Esophagus muscularis mucosa (tissue), 4 donors: ENCODE measurements around the gene HOXA9. TPM values are rescaled to one million over a fixed set of nuclear protein-coding genes. Genes with fewer than 3 reads are reported as not detected.

Experiments used
- DNase-seq: peaks from one replicate; pipeline ENCODE4 v3.0.0-alpha.2; 2017; ENCODE audit errors: extremely low spot score
- H3K27ac ChIP-seq, 4 donors: fragments of 200-600 bp; sonication (generic); replicated peaks in 1 of 4; 1 replicate in 3 of 4; 2 replicates in 1 of 4; pipeline ENCODE4 v1.5.1; 2016 to 2019; ENCODE audit warnings: mild to moderate bottlenecking in 1 of 4
- H3K27me3 ChIP-seq, 4 donors: fragments of 200-600 bp; sonication (generic); one replicate each; pipeline versions ENCODE4 v1.5.1 to v1.6.0; 2016 to 2019
- H3K36me3 ChIP-seq, 4 donors: fragments of 200-600 bp; sonication (generic); one replicate each; pipeline ENCODE4 v1.5.1; 2016 to 2019
- H3K4me1 ChIP-seq, 4 donors: fragments of 200-600 bp; sonication (generic); one replicate each; pipeline ENCODE4 v1.5.1; 2016 to 2019
- H3K4me3 ChIP-seq, 4 donors: fragments of 200-600 bp; sonication (generic); 1 replicate in 2 of 4; 2 replicates in 2 of 4; pipeline ENCODE4 v1.5.1; 2016 to 2019; ENCODE audit warnings: mild to moderate bottlenecking in 4 of 4, moderate library complexity in 1 of 4
- H3K9me3 ChIP-seq, 4 donors: fragments of 200-600 bp; sonication (generic); 1 replicate in 3 of 4; 2 replicates in 1 of 4; pipeline ENCODE4 v1.5.1; 2016 to 2019
- EP300 ChIP-seq: sonication (generic); formaldehyde crosslinking; IDR thresholded peaks from one replicate; pipeline ENCODE4 v1.6.1; 2017; ENCODE audit warnings: antibody characterized with exemption
- POLR2A ChIP-seq: fragments of 450-650 bp; IDR thresholded peaks from one replicate; pipeline ENCODE4 v1.6.1; 2017; ENCODE audit warnings: antibody characterized with exemption, moderate library complexity, mild to moderate bottlenecking, low read depth
- POLR2AphosphoS5 ChIP-seq, 2 donors: sonication (generic); formaldehyde crosslinking; IDR thresholded peaks; one replicate each; pipeline ENCODE4 v1.6.1; 2017; ENCODE audit warnings: antibody characterized with exemption in 2 of 2
- WGBS: methylation state at CpG from one replicate; pipeline ENCODE4 v1.1.5; 2018; 5-methylcytosine and 5-hydroxymethylcytosine counted together
- intact Hi-C: fragments of 100-400 bp; cut with DNase I; formaldehyde crosslinking; loops from one replicate; pipeline ENCODE4 v1.15.1; 2023
- total RNA-seq, 4 donors: library from RNA; depleted of rRNA; stranded (reverse); fragments of >200 nt; gene quantifications; one replicate each; pipeline versions ENCODE4 v1.1.0 to v1.2.1, GENCODE V29; 2016
- TF ChIP-seq, protein P1 (sequence below), 3 experiments: fragments of 200-600 bp in 2 of 3; fragments of 450-650 bp in 1 of 3; sonication (generic) in 2 of 3; IDR thresholded peaks; one replicate each; pipeline ENCODE4 v1.5.1; 2017 to 2019; ENCODE audit warnings: antibody characterized with exemption in 3 of 3, mild to moderate bottlenecking in 2 of 3, moderate library complexity in 1 of 3

Gene HOXA9
- total RNA-seq, 4 donors from 2014 or later, result 0.50 TPM; not detected in 3

- H3K36me3 ChIP-seq, result no peaks in the 10 kb centered on the region
- DNase-seq, result no peak
- WGBS, result 33% methylated on average over 9 of the region's 9 CpGs
- no peak for TF ChIP-seq POLR2A
- TF ChIP-seq, protein P1, sequence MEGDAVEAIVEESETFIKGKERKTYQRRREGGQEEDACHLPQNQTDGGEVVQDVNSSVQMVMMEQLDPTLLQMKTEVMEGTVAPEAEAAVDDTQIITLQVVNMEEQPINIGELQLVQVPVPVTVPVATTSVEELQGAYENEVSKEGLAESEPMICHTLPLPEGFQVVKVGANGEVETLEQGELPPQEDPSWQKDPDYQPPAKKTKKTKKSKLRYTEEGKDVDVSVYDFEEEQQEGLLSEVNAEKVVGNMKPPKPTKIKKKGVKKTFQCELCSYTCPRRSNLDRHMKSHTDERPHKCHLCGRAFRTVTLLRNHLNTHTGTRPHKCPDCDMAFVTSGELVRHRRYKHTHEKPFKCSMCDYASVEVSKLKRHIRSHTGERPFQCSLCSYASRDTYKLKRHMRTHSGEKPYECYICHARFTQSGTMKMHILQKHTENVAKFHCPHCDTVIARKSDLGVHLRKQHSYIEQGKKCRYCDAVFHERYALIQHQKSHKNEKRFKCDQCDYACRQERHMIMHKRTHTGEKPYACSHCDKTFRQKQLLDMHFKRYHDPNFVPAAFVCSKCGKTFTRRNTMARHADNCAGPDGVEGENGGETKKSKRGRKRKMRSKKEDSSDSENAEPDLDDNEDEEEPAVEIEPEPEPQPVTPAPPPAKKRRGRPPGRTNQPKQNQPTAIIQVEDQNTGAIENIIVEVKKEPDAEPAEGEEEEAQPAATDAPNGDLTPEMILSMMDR (IDR thresholded peaks at IDR 0.05), result no peak
- TF ChIP-seq EP300, result no peak
- TF ChIP-seq POLR2AphosphoS5 (IDR thresholded peaks at IDR 0.05), result no peak
- peaks cover 10 to 100% (median 88%) of the 10 kb centered on the region in 4 donors for H3K27me3 ChIP-seq
- H3K4me3 ChIP-seq, result no peak overlapping the region
- peaks cover 20 to 39% (median 35%) of the 10 kb centered on the region in 4 donors for H3K4me1 ChIP-seq
- no peak overlapping the region for H3K27ac ChIP-seq
- intact Hi-C loops, result loop anchor here (5.0 to 10.0 kb wide), 4 partner anchors 727 to 1077 kb away; no protein-coding TSS in a partner anchor
- H3K9me3 ChIP-seq, result no peaks in the 10 kb centered on the region
These were observed 29.5 kb upstream of the HOXA9 start for GRCh38 chr7:27194686-27195379.

- Histone ChIP-seq H3K27me3 (peaks cover 6 to 100% (median 92%) of the 10 kb centered on the region in 4 donors), H3K4me1 (peaks cover 19 to 37% (median 34%) of the 10 kb centered on the region in 4 donors), H3K27ac (no peak overlapping the region), H3K9me3 (no peaks in the 10 kb centered on the region), H3K36me3 (no peaks in the 10 kb centered on the region), H3K4me3 (no peak overlapping the region)
- 27% methylated on average over 2 of the region's 2 CpGs for WGBS
- TF ChIP-seq POLR2AphosphoS5 (IDR thresholded peaks at IDR 0.05), result no peak
- TF ChIP-seq, protein P1 (IDR thresholded peaks at IDR 0.05), result no peak
- no peak for TF ChIP-seq POLR2A
- TF ChIP-seq EP300, result no peak
- DNase-seq, result no peak
- intact Hi-C loops, result loop anchor here (10.0 kb wide), 2 partner anchors 831 to 901 kb away; no protein-coding TSS in a partner anchor
These were observed 28.6 kb upstream of the HOXA9 start for GRCh38 chr7:27194002-27194352.

DNA sequence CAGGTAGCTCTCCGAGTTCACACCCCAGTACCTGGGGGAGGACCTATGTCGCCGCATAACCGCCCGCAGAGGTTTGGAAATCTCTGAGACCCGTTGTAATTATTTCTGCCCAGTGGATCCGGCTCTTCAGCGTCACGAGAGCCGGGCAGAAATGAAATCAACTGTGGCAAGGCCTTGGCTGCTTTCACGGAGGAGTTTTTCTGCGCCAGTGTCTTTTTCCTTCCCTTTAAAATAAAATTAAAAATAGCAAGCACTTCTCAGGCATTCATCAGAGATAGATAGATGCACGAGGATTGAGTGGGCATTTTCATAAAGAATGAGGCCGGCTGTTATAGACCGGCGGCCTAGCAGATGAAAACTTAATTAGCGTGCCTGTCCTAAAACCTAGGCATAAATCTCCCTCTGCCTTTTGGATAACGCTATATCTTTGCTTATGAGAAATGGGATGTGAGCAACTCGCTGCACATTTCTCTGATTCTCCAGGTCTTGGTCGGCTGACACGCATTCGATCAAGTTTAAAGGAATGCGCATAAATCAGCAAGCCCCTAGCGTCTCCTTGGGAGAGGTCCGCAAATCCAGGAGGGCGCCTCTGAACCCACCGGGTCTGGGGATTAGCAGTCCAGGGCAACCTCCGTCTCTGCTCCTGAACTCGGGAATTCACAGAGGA, 28.1 kb upstream of the HOXA9 start:
- H3K4me3 ChIP-seq, result peak overlapping the region in 3 of 4 donors; percentile 33 to 49 (median 40)
- intact Hi-C loops, result loop anchor here (10.0 kb wide), 2 partner anchors 831 to 901 kb away; no protein-coding TSS in a partner anchor
- no peak overlapping the region for H3K27ac ChIP-seq
- no peaks in the 10 kb centered on the region for H3K36me3 ChIP-seq
- no peaks in the 10 kb centered on the region for H3K9me3 ChIP-seq
- 22% methylated on average over 29 of the region's 29 CpGs for WGBS
- peaks cover 20 to 37% (median 34%) of the 10 kb centered on the region in 4 donors for H3K4me1 ChIP-seq
- no peak for TF ChIP-seq POLR2A
- TF ChIP-seq, protein P1 (IDR thresholded peaks at IDR 0.05), result no peak
- no peak for TF ChIP-seq EP300
- no peak for TF ChIP-seq POLR2AphosphoS5 (IDR thresholded peaks at IDR 0.05)
- peaks cover under 1 to 100% (median 92%) of the 10 kb centered on the region in 4 donors for H3K27me3 ChIP-seq
- DNase-seq, result no peak

GRCh38 chr7:27192546-27193334, 27.4 kb upstream of the HOXA9 start:
- Histone ChIP-seq H3K4me1 (peaks cover 26 to 40% (median 37%) of the 10 kb centered on the region in 4 donors), H3K36me3 (no peaks in the 10 kb centered on the region), H3K9me3 (no peaks in the 10 kb centered on the region), H3K27ac (no peak overlapping the region), H3K4me3 (peak overlapping the region; percentile 31 to 49 (median 36)), H3K27me3 (peaks cover 0 to 100% (median 92%) of the 10 kb centered on the region in 4 donors)
- WGBS, result under 1% methylated on average over 27 of the region's 78 CpGs
- intact Hi-C loops, result loop anchor here (10.0 kb wide), 2 partner anchors 832 to 902 kb away; no protein-coding TSS in a partner anchor
- TF ChIP-seq EP300 (no peak), POLR2A (no peak), POLR2AphosphoS5 (IDR thresholded peaks at IDR 0.05) (no peak)
- TF ChIP-seq, protein P1 (IDR thresholded peaks at IDR 0.05), result no peak
- DNase-seq, result no peak
